Mesenchymal stem cell (in vitro differentiated cells and primary cell): ENCODE data around the gene DISC1.

Source experiments
- DNase-seq: peaks from one replicate; pipeline ENCODE4 v3.0.0-alpha.2; 2013
- H2AFZ ChIP-seq: one replicate; pipeline ENCODE4 v1.6.1; 2013; ENCODE audit warnings: low read depth, mild to moderate bottlenecking, control low read depth, inconsistent platforms, low read length, moderate library complexity
- H2AK5ac ChIP-seq: 2 replicates; pipeline ENCODE4 v1.6.1; 2013; ENCODE audit warnings: low read length, moderate library complexity, mild to moderate bottlenecking, inconsistent platforms; ENCODE audit not compliant: severe bottlenecking
- H2BK120ac ChIP-seq: one replicate; pipeline ENCODE4 v1.6.1; 2013; ENCODE audit warnings: low read depth, mild to moderate bottlenecking, inconsistent platforms, low read length, moderate library complexity
- H2BK12ac ChIP-seq, 2 experiments: one replicate each; pipeline ENCODE4 v1.6.1; 2013; ENCODE audit warnings: inconsistent platforms in 2 of 2, low read length in 2 of 2, mild to moderate bottlenecking in 2 of 2, moderate library complexity in 2 of 2, control low read depth in 1 of 2
- H2BK15ac ChIP-seq: one replicate; pipeline ENCODE4 v1.6.1; 2013; ENCODE audit warnings: mild to moderate bottlenecking, low read depth, inconsistent platforms; ENCODE audit not compliant: poor library complexity, severe bottlenecking
- H2BK5ac ChIP-seq: 2 replicates; pipeline ENCODE4 v1.6.1; 2013; ENCODE audit warnings: low read depth, mild to moderate bottlenecking, low read length, control low read depth, inconsistent platforms; ENCODE audit not compliant: poor library complexity, severe bottlenecking
- H3K14ac ChIP-seq, 2 experiments: one replicate each; pipeline ENCODE4 v1.6.1; 2013; ENCODE audit warnings: inconsistent platforms in 2 of 2, low read length in 2 of 2, control low read depth in 1 of 2, mild to moderate bottlenecking in 1 of 2, moderate library complexity in 1 of 2
- H3K18ac ChIP-seq, 2 experiments: one replicate each; pipeline ENCODE4 v1.6.1; 2013; ENCODE audit warnings: inconsistent platforms in 2 of 2, low read length in 2 of 2, control low read depth in 1 of 2, low read depth in 1 of 2, mild to moderate bottlenecking in 1 of 2
- H3K23ac ChIP-seq, 2 experiments: one replicate each; pipeline ENCODE4 v1.6.1; 2013; ENCODE audit warnings: inconsistent platforms in 2 of 2, low read length in 2 of 2, mild to moderate bottlenecking in 2 of 2, moderate library complexity in 2 of 2, control low read depth in 1 of 2
- H3K27ac ChIP-seq: 2 replicates; pipeline ENCODE4 v1.5.1; 2013; ENCODE audit warnings: mild to moderate bottlenecking, moderate library complexity, low read length, control low read depth, inconsistent platforms; ENCODE audit not compliant: poor library complexity, severe bottlenecking
- H3K27me3 ChIP-seq, 2 experiments: 2 replicates each; pipeline versions ENCODE4 v1.6.1 to v1.7.0; 2013; ENCODE audit warnings: low read length in 2 of 2, mild to moderate bottlenecking in 2 of 2, moderate library complexity in 2 of 2, control low read depth in 1 of 2, inconsistent platforms in 1 of 2; ENCODE audit not compliant: control insufficient read depth in 1 of 2, insufficient read depth in 1 of 2
- H3K36me3 ChIP-seq, 2 experiments: 2 replicates each; pipeline versions ENCODE4 v1.6.1 to v1.7.0; 2013; ENCODE audit warnings: low read length in 2 of 2, control low read depth in 1 of 2, inconsistent platforms in 1 of 2, low read depth in 1 of 2, mild to moderate bottlenecking in 1 of 2; ENCODE audit not compliant: insufficient read depth in 2 of 2, control insufficient read depth in 1 of 2
- H3K4ac ChIP-seq, 2 experiments: one replicate each; pipeline ENCODE4 v1.6.1; 2013; ENCODE audit warnings: inconsistent platforms in 2 of 2, low read length in 2 of 2, mild to moderate bottlenecking in 2 of 2, moderate library complexity in 2 of 2, control low read depth in 1 of 2, low read depth in 1 of 2
- H3K4me1 ChIP-seq: 2 replicates; pipeline ENCODE4 v1.6.1; 2013; ENCODE audit warnings: low read depth, low read length, control low read depth; ENCODE audit not compliant: control insufficient read depth, insufficient read depth
- H3K4me2 ChIP-seq: 2 replicates; pipeline ENCODE4 v1.6.1; 2013; ENCODE audit warnings: low read length, mild to moderate bottlenecking, inconsistent platforms; ENCODE audit not compliant: poor library complexity, severe bottlenecking
- H3K4me3 ChIP-seq, 2 experiments: 2 replicates each; pipeline versions ENCODE4 v1.5.1 to v1.7.0; 2013; ENCODE audit warnings: low read length in 2 of 2, mild to moderate bottlenecking in 2 of 2, control low read depth in 1 of 2, low read depth in 1 of 2; ENCODE audit not compliant: insufficient read depth in 1 of 2
- H3K79me1 ChIP-seq: replicated peaks from 2 replicates; pipeline ENCODE4 v1.6.1; 2013; ENCODE audit warnings: mild to moderate bottlenecking, control low read depth, low read length, inconsistent platforms; ENCODE audit not compliant: poor library complexity, severe bottlenecking
- H3K9ac ChIP-seq: 2 replicates; pipeline ENCODE4 v1.7.0; 2013; ENCODE audit warnings: mild to moderate bottlenecking, low read length, moderate library complexity
- H3K9me3 ChIP-seq: 2 replicates; pipeline ENCODE4 v1.7.0; 2013; ENCODE audit warnings: mild to moderate bottlenecking, low read length; ENCODE audit not compliant: control insufficient read depth
- H4K8ac ChIP-seq: one replicate; pipeline ENCODE4 v1.6.1; 2013; ENCODE audit warnings: inconsistent platforms, mild to moderate bottlenecking, low read length, moderate library complexity
- H4K91ac ChIP-seq: one replicate; pipeline ENCODE4 v1.6.1; 2013; ENCODE audit warnings: mild to moderate bottlenecking, low read length, inconsistent platforms
- WGBS: methylation state at CpG from one replicate; pipeline ENCODE4 v1.1.7; 2013; ENCODE audit warnings: mixed read lengths; 5-methylcytosine and 5-hydroxymethylcytosine counted together

The DISC1 gene

DNA sequence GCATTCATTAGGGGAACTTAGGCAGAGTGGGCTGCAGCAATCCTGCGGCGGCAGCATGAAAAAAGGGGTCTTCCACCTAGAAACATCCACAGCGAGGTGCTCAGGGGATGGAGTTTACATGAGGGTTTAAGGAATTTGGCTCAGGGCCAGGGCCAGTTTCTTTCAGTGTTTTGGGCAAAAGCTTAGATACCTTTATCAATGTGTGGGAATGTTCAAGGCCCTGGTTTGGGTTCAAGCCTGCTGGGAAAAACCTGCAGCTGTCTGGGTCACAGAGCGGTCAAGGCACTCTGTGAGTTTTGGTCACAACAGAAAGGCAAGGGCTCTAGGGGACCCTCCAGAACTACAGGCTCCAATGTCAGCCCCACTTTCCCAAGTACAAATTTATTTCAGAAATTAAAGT lies 230.3 kb downstream of the DISC1 start:
- Histone ChIP-seq H3K18ac (no peak overlapping the region), H3K79me1 (peaks cover 24% of the 10 kb centered on the region), H4K91ac (no peak overlapping the region)

DNA sequence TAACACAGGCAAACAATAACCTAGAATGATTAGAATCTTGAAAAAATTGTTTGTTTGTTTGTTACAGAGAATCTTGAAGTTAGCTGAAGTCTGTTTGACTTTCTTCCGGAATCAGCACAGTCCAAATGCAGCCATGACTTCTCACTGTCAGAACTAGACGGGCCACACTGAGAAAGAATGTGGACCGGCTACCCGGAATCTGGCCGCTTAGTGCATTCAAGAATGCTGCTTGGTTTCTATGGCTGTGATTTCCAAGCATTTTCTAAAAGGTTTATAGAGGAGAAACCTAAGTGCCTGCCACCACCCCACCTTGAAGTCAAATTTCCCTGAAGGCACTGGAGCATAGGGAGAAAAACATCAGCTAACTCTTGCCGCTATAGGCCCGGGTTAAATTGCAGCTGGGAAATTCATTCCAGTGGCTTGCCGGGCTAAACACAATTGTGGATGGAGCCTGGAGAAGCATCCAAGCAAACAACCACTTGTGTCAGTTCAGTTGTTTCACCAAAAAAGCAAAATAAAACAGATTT lies 231.1 kb downstream of the DISC1 start:
- no peak overlapping the region for H3K27ac ChIP-seq
- H2BK15ac ChIP-seq = no peak overlapping the region
- no peak overlapping the region for H4K8ac ChIP-seq
- H2AFZ ChIP-seq = no peak overlapping the region
- WGBS = 92% methylated on average over 8 of the region's 8 CpGs
- no peak overlapping the region for H3K4me2 ChIP-seq
- H3K79me1 ChIP-seq = peaks cover 24% of the 10 kb centered on the region
- H3K4me3 ChIP-seq = no peak overlapping the region
- H2BK5ac ChIP-seq = no peak overlapping the region
- H3K4ac ChIP-seq = no peak overlapping the region
- H2BK120ac ChIP-seq = no peak overlapping the region
- no peaks in the 10 kb centered on the region for H3K27me3 ChIP-seq
- H3K18ac ChIP-seq = no peak overlapping the region
- no peaks in the 10 kb centered on the region for H3K4me1 ChIP-seq
- no peak overlapping the region for H4K91ac ChIP-seq
- no peak overlapping the region for H2AK5ac ChIP-seq
- no peaks in the 10 kb centered on the region for H3K9me3 ChIP-seq
- no peak overlapping the region for H3K23ac ChIP-seq
- H2BK12ac ChIP-seq = no peak overlapping the region
- no peak overlapping the region for H3K9ac ChIP-seq
- DNase-seq = no peak
- no peak overlapping the region for H3K14ac ChIP-seq
- H3K36me3 ChIP-seq = no peaks in the 10 kb centered on the region

More for the DNA sequence above, 230.3 kb downstream of the DISC1 start:
- Histone ChIP-seq H2BK15ac (no peak overlapping the region), H2AK5ac (no peak overlapping the region), H3K23ac (no peak overlapping the region), H2BK5ac (no peak overlapping the region), H3K27ac (no peak overlapping the region), H3K4ac (no peak overlapping the region), H3K27me3 (no peaks in the 10 kb centered on the region), H3K36me3 (peaks cover 0 to under 1% of the 10 kb centered on the region in 2 experiments), H3K4me1 (no peaks in the 10 kb centered on the region), H2BK120ac (no peak overlapping the region), H3K4me2 (no peak overlapping the region), H3K9me3 (no peaks in the 10 kb centered on the region), H2AFZ (no peak overlapping the region), H3K9ac (no peak overlapping the region), H3K14ac (no peak overlapping the region), H2BK12ac (no peak overlapping the region), H3K4me3 (no peak overlapping the region), H4K8ac (no peak overlapping the region)
- 98% methylated on average over 4 of the region's 4 CpGs for WGBS
- no peak for DNase-seq

DNA sequence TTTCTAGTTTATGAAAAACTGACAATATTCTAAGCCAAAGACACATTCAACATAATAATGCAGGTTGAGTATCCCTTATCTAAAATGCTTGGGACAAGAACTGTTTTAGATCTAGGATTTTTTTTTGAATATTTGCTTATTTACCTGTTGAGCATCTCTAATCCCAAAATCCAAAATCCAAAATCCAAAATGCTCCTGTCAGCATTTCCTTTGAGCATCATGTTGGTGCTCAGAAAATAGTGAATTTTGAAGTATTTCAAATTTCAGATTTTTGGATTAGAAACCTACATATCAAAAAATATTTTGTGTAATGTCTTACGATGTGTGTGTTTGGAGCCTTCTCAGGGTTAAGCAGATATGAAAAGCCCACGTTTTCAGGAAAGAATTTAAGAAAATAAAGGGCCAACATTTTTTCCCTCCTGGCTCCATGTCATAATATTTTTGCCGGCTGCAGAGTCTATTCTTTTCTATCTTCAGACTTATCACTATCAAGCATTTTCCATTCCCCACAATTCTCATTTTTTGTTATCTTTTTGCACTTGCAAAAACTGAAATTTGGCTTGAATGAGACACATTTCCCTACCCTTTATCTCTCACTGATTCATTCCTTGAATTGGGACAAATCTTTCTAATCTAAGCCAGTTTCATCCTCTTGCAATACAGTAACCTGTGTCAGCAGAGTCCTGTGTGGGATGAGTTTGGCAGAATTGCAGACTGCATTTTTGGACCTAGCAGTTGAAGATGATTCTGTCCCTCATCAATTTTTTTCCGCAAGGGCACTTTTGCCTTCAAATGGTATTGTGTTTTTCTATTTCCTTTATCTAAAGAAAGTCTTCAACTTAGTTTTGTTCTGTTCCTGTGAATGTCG lies 233.9 kb downstream of the DISC1 start:
- Histone ChIP-seq H4K8ac (no peak overlapping the region), H2BK5ac (no peak overlapping the region), H3K23ac (no peak overlapping the region), H3K79me1 (peaks cover 28% of the 10 kb centered on the region), H3K4me3 (no peak overlapping the region), H2BK120ac (no peak overlapping the region), H2AK5ac (no peak overlapping the region), H3K36me3 (no peaks in the 10 kb centered on the region), H2BK12ac (no peak overlapping the region), H3K27me3 (no peaks in the 10 kb centered on the region), H3K4me1 (no peaks in the 10 kb centered on the region), H3K27ac (no peak overlapping the region), H2AFZ (no peak overlapping the region), H4K91ac (no peak overlapping the region), H3K9ac (peak overlapping the region; percentile 36), H3K9me3 (no peaks in the 10 kb centered on the region), H2BK15ac (no peak overlapping the region), H3K14ac (no peak overlapping the region), H3K4ac (no peak overlapping the region), H3K4me2 (no peak overlapping the region), H3K18ac (no peak overlapping the region)
- WGBS = 81% methylated on average over 4 of the region's 5 CpGs
- DNase-seq = no peak

DNA sequence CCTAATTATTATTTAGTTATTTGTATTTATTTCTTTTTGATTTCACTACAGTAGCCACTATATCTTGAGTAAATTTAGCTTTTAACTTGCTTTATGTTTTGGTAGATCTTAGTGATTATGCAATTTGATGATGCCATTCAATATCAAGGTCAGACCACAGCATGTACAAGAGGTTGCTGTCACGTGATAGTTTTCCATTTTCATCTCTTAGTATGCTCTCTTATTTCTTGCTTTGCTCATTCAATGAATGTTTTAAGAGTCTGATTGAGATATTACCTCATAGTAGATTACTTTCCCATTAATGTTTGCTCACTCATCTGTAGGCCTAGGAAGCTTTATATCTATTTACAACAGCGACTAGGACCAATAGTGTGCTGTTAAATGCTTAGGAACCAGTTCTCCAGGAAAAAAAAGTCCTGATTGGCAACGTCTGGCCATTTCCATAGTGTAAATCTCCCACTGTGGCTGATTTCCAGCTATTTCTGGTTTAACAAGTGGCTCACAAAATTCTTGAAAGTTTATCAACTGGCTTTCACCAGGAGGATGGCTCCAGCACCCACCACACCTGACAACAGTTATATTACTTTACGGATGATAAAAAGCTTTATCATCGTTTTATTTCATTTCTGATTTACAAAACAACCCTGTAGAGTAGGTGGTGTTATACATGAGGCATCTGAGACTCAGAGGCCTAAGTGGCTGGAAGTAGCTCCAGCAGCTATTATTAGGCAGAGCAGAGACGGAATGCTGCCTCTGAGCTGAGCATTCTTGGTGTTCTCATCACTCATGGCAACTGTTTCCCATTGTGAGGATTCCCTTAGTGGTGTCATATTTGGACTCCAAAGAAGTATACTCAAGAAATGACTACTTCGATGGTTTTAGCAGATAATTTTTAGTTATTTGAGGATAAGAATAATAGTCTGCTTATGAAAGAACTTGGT lies 235.2 kb downstream of the DISC1 start:
- H3K9me3 ChIP-seq = no peaks in the 10 kb centered on the region
- H2BK5ac ChIP-seq = peak overlapping the region; percentile 71
- no peak overlapping the region for H4K8ac ChIP-seq
- H3K4me2 ChIP-seq = no peak overlapping the region
- H3K18ac ChIP-seq = no peak overlapping the region
- H2BK12ac ChIP-seq = no peak overlapping the region
- H3K27me3 ChIP-seq = no peaks in the 10 kb centered on the region
- no peak overlapping the region for H2AK5ac ChIP-seq
- DNase-seq = peak; percentile 44
- H3K9ac ChIP-seq = peak overlapping the region; percentile 65
- H3K4me1 ChIP-seq = peaks cover 2% of the 10 kb centered on the region
- H2AFZ ChIP-seq = no peak overlapping the region
- no peak overlapping the region for H3K14ac ChIP-seq
- peaks cover 23% of the 10 kb centered on the region for H3K79me1 ChIP-seq
- no peak overlapping the region for H3K4ac ChIP-seq
- H2BK15ac ChIP-seq = no peak overlapping the region
- no peak overlapping the region for H3K4me3 ChIP-seq
- no peak overlapping the region for H4K91ac ChIP-seq
- H3K23ac ChIP-seq = no peak overlapping the region
- no peak overlapping the region for H3K27ac ChIP-seq
- no peaks in the 10 kb centered on the region for H3K36me3 ChIP-seq
- 87% methylated on average over 4 of the region's 7 CpGs for WGBS
- H2BK120ac ChIP-seq = no peak overlapping the region
